Dendritic cell treated with granulocyte-macrophage colony-stimulating factor and Interleukin-4, amounts not matched to agents 40 ng/mL and 50 ng/mL, for 4 days (primary cell): ENCODE measurements around the gene AEBP1.

Experiments
- H3K27ac Mint-ChIP-seq: one replicate; pipeline ENCODE4 v1.8.0; 2022; ENCODE audit warnings: mild to moderate bottlenecking, mixed read lengths
- H3K27me3 Mint-ChIP-seq: one replicate; pipeline ENCODE4 v1.8.0; 2022; ENCODE audit warnings: mild to moderate bottlenecking, mixed read lengths
- H3K36me3 Mint-ChIP-seq: one replicate; pipeline ENCODE4 v1.8.0; 2022; ENCODE audit warnings: low read depth, mixed read lengths
- H3K4me1 Mint-ChIP-seq: one replicate; pipeline ENCODE4 v1.8.0; 2022; ENCODE audit warnings: low read depth, mixed read lengths
- H3K4me3 Mint-ChIP-seq: one replicate; pipeline ENCODE4 v1.8.0; 2022; ENCODE audit warnings: mild to moderate bottlenecking, moderate library complexity, mixed read lengths
- H3K9me3 Mint-ChIP-seq: one replicate; pipeline ENCODE4 v1.8.0; 2022; ENCODE audit warnings: mixed read lengths
- intact Hi-C: fragments of 100-400 bp; cut with micrococcal nuclease; formaldehyde crosslinking; loops from one replicate; pipeline ENCODE4 v1.15.0; 2022

The AEBP1 gene

DNA sequence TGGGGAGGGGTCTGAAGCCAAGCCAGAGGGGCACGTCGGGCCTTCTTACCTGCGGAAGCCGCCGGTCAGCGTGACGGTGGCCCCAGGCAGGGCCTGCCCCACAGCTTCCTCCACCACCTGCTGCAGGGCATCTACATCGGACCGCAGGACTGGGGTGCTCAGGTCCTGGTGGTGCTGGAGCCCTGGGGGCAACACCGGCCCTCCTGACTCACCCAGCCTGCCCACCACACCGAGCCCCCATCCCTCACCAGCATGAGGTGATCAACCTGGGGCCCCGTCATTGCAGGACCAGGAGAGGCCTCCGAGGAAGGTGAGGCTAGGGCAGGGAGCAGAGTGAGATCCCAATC lies 29.8 kb upstream of the AEBP1 start:
- H3K27ac Mint-ChIP-seq, result peak overlapping the region; percentile 93
- no peaks in the 10 kb centered on the region for H3K9me3 Mint-ChIP-seq
- H3K4me3 Mint-ChIP-seq, result peak overlapping the region; percentile 70
- intact Hi-C loops, result loop anchor here (5.0 kb wide), 1 partner anchor 403 kb away; no protein-coding TSS in a partner anchor
- no peaks in the 10 kb centered on the region for H3K27me3 Mint-ChIP-seq
- H3K36me3 Mint-ChIP-seq, result peaks cover 75% of the 10 kb centered on the region
- H3K4me1 Mint-ChIP-seq, result peaks cover 61% of the 10 kb centered on the region

DNA sequence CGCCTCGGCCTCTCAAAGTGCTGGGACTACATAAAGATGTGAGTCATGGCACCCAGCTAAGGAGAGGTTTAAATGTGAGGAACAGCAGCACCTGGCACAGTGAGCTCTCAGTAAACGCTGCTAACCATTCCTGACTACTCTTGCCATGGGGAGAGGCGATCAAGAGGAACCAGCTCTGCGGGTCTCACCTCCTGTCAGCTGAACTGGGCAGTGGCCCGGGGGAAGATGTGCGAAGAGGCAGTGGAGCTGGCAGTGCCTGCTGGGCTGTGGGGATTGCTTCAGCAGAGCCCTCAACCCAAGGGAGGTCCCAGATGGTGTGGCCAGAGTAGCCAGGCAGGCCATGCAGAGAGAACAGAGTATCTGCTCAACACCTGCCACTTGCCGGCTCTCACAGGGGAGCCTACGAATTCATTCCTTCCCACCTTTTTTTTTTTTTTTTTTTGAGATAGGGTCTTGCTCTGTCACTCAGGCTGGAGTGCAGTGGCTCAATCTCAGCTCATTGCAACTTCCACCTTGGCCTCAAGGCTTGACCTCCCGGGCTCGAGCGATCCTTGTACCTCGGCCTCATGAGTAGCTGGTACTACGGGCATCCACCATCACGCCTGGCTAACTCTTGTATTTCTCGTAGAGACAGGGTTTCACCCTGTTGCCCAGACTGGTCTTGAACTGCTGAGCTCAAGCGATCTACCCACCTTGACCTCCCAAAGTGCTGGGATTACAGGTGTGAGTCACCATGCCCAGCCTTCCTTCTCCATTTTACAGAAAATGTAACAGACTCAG lies 28.7 kb upstream of the AEBP1 start:
- no peak overlapping the region for H3K4me3 Mint-ChIP-seq
- intact Hi-C loops, result no loop called here
- no peaks in the 10 kb centered on the region for H3K9me3 Mint-ChIP-seq
- H3K36me3 Mint-ChIP-seq, result peaks cover 87% of the 10 kb centered on the region
- H3K27ac Mint-ChIP-seq, result peak overlapping the region; percentile 93
- peaks cover 71% of the 10 kb centered on the region for H3K4me1 Mint-ChIP-seq
- H3K27me3 Mint-ChIP-seq, result no peaks in the 10 kb centered on the region

DNA sequence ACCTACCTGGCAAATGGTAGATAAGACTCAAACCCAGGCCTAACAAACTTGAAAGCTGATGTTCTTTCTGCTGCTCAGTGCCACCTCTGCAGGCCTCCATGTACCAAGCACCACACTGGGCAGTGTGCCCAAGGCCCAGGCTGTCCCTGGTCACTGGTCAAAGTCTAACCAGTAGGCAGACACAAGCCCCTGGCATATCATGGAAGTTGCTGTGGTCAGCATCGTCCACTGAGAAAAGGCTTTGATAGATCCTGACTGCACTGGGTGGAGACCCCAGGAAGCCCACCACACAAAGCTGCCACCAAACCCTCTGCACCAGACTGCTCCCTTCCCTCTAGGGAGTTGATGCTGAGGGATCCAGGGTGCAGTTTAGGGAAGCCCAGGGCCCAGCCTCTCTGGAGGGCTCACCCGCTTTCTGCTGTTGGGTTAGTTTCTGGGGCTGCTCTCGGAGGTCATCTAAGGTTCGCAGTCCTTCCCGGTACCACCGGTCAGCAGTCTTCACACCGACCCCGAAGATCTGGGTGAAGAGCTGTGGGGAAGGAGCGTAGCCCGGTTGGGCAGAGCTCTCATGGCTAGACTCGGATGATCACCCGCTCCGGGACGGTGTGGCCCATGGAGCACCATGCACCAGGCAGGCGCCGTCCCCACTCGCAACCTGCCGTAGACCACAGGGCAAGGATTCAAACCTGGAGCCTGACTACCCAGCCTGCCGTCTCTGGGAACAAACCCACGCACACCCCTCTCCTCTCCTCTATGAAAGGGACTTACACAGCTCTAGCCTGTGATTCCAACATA lies 27.8 kb upstream of the AEBP1 start:
- H3K27me3 Mint-ChIP-seq, result no peaks in the 10 kb centered on the region
- H3K36me3 Mint-ChIP-seq, result peaks cover 95% of the 10 kb centered on the region
- H3K4me1 Mint-ChIP-seq, result peaks cover 76% of the 10 kb centered on the region
- no peak overlapping the region for H3K4me3 Mint-ChIP-seq
- intact Hi-C loops, result no loop called here
- no peaks in the 10 kb centered on the region for H3K9me3 Mint-ChIP-seq
- no peak overlapping the region for H3K27ac Mint-ChIP-seq

DNA sequence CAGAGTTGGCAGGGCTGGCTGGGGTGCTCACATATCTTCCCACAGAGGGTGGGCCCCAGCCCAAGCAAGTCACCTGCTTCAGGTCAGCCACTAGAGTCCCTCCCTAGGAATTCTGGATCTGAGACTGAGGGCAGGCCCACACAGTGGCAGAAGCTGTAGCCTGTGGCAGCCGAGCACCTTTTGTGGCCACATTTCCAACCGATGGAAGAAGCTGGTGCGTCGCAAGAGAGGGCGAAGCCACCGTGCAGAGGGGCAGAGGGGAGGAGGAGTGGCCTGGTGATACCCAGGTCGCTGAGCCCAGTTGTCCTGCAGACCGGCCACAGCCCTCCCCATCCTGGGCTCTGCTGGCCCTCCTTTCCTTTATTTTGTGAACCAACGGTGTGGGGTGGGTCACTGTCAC lies 27.1 kb upstream of the AEBP1 start:
- H3K9me3 Mint-ChIP-seq, result no peaks in the 10 kb centered on the region
- H3K27me3 Mint-ChIP-seq, result no peaks in the 10 kb centered on the region
- no peak overlapping the region for H3K4me3 Mint-ChIP-seq
- peaks cover 95% of the 10 kb centered on the region for H3K36me3 Mint-ChIP-seq
- H3K4me1 Mint-ChIP-seq, result peaks cover 76% of the 10 kb centered on the region
- no peak overlapping the region for H3K27ac Mint-ChIP-seq
- intact Hi-C loops, result no loop called here

DNA sequence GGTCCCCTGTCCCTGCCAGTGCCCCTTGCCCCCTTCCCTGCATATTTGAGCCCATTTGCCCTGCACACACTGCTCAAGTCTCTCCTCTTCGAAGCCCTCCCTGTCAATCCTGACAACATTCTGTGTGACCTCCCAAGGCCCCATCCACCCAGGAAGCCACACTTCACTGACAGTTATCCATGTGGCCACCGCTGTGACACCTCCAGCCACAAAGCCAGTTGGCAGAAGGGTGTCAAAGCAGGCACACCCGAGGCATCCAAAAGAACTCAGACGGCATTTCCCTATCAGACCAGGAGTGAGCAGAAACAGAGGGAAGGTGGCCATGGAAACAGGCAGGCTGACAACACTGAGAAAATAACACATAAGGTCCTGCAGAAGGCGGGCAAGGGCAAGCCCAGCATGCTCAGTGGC lies 26.5 kb upstream of the AEBP1 start:
- Mint-ChIP-seq H3K9me3 (no peaks in the 10 kb centered on the region), H3K36me3 (peaks cover 90% of the 10 kb centered on the region), H3K4me1 (peaks cover 70% of the 10 kb centered on the region), H3K4me3 (no peak overlapping the region), H3K27ac (no peak overlapping the region), H3K27me3 (no peaks in the 10 kb centered on the region)
- intact Hi-C loops, result no loop called here

DNA sequence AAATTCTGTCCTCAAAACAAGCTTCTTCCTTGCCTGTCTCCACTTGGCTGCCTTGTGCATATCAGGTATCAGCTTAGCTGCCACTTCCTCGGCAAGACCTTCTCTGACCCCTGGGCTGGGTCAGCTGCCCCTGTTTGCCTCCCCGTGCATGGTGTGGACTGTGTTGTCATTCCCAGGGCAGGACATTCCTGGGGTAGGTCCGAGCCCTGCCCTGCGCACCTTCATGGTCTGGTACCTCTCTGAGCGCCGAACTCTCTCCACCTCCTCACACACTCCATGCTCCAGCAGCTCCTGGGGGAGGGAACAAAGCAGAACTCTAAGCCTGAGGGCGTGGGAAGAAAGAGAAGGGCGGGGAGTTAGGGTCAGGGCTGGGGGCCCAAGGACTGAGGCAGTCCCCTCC lies 25.6 kb upstream of the AEBP1 start:
- intact Hi-C loops, result no loop called here
- H3K27ac Mint-ChIP-seq, result peak overlapping the region; percentile 35
- H3K27me3 Mint-ChIP-seq, result no peaks in the 10 kb centered on the region
- H3K36me3 Mint-ChIP-seq, result peaks cover 82% of the 10 kb centered on the region
- H3K9me3 Mint-ChIP-seq, result no peaks in the 10 kb centered on the region
- H3K4me1 Mint-ChIP-seq, result peaks cover 62% of the 10 kb centered on the region
- no peak overlapping the region for H3K4me3 Mint-ChIP-seq

DNA sequence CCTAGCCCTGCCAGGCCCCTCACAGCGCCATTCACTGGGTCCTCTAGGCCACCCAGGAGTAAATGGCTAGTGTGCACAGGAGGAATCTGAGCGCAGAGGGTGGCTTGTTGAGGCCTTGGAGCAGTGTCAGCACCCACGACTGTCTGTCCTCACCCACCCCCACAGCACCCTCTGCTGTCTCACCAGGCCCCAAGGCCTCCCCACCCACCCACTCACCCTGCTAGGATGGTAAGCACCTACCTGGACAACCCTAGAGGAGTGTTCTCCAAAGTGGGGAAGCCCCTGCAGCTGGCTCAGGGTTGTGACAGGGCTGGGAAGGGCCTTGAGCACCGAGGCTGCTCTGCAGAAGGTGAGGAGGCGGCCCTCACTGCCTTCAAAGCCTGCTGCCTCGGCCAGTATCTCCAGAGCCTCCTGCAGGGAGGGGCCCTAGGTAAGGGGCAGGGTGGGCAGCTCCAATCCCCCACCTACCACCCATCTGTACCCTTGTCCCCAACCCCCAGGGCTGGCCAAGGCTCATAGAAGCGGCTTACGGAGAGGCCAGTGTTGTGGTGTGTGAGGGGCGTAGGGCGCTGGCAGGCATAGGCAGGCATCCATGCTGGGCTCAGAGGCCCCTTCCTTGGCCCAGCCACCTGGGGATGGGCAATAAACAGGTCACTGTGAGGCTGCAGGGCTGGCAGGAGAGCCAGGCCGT lies 24.7 kb upstream of the AEBP1 start:
- Mint-ChIP-seq H3K4me1 (peaks cover 52% of the 10 kb centered on the region), H3K27ac (no peak overlapping the region), H3K4me3 (no peak overlapping the region), H3K9me3 (no peaks in the 10 kb centered on the region), H3K27me3 (peaks cover 3% of the 10 kb centered on the region), H3K36me3 (peaks cover 72% of the 10 kb centered on the region)
- intact Hi-C loops, result loop anchor here (5.0 kb wide), 1 partner anchor 32 kb away; no protein-coding TSS in a partner anchor

DNA sequence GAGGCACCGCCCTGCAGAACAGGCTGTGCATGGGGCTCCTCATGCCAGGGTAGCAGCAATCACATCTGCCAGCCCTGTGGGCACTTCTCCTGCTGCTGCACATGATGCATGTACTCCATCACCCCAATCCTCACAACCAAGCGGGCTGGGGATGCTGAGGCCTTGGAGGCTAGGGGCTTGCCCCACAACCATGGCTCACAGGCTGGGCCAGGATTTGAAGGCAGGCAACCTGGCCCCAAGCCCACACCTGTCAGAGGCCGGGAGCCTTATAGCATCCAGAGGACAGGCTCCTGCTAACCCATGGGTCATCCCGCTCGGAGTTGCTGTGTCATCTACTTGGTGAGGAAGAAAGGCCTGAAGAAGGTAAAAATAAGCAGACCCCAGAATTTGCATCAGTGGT lies 24.0 kb upstream of the AEBP1 start:
- Mint-ChIP-seq H3K36me3 (peaks cover 67% of the 10 kb centered on the region), H3K27me3 (peaks cover 3% of the 10 kb centered on the region), H3K9me3 (no peaks in the 10 kb centered on the region), H3K27ac (no peak overlapping the region), H3K4me3 (no peak overlapping the region), H3K4me1 (peaks cover 46% of the 10 kb centered on the region)
- intact Hi-C loops, result loop anchor here (5.0 kb wide), 1 partner anchor 33 kb away; no protein-coding TSS in a partner anchor

DNA sequence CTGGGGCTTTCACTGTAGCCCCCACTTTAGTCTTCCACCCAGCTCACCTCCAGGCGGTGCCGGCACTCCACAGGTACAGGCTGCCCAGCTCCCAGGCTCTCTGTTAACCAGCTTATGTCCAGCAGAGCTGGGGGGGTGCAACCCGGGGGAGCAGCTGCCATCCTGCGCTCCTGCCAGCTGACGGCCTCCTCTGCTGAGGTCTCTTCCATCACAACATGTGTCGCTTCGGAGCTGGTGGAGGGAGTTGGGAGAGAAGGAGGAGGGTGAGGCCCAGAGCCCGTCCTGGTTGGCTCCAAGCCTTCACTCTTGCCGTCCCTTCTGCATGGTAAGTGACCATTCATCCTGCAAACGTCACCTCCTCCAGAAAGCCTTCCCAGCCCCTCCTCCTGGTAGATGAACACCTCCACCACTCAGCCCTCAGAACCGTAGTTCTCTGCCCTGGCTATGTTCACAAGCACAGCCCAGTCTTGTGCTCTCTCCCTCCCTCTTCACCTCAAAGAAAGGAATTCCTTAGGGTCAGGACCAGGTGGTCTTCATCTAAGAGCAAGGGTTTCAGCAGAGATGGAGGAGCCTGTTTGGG lies 23.4 kb upstream of the AEBP1 start:
- intact Hi-C loops, result loop anchor here (5.0 kb wide), 1 partner anchor 33 kb away; no protein-coding TSS in a partner anchor
- H3K36me3 Mint-ChIP-seq, result peaks cover 60% of the 10 kb centered on the region
- peaks cover 39% of the 10 kb centered on the region for H3K4me1 Mint-ChIP-seq
- no peaks in the 10 kb centered on the region for H3K9me3 Mint-ChIP-seq
- H3K27me3 Mint-ChIP-seq, result peaks cover 3% of the 10 kb centered on the region
- H3K4me3 Mint-ChIP-seq, result peak overlapping the region; percentile 81
- peak overlapping the region; percentile 90 for H3K27ac Mint-ChIP-seq

DNA sequence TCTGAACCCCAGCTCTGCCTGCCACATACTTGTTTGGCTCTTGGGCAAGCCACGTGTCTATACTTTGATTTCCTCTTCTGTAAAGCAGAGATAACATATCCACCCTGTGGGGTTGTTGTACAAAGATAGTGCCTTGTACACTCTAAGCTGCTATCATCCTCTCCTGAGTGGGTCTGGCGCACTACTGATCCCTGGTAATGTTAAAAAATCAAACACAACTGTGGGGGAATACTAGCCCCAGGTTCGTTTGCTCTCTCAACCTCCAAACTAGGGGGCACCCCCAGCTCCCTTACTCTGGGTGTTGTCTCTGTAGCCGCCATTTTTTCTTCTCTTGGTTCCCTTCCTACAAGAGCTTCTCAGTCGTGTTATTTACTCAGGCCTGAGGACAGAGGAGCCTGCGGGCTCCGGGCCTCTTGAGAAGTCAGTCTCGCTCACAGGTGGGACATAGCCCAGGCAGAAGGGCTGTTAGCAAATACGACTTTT lies 22.8 kb upstream of the AEBP1 start:
- Mint-ChIP-seq H3K9me3 (no peaks in the 10 kb centered on the region), H3K4me3 (peak overlapping the region; percentile 81), H3K36me3 (peaks cover 55% of the 10 kb centered on the region), H3K4me1 (peaks cover 35% of the 10 kb centered on the region), H3K27me3 (peaks cover 3% of the 10 kb centered on the region), H3K27ac (peak overlapping the region; percentile 90)
- intact Hi-C loops, result loop anchor here (5.0 kb wide), 1 partner anchor 34 kb away; no protein-coding TSS in a partner anchor

DNA sequence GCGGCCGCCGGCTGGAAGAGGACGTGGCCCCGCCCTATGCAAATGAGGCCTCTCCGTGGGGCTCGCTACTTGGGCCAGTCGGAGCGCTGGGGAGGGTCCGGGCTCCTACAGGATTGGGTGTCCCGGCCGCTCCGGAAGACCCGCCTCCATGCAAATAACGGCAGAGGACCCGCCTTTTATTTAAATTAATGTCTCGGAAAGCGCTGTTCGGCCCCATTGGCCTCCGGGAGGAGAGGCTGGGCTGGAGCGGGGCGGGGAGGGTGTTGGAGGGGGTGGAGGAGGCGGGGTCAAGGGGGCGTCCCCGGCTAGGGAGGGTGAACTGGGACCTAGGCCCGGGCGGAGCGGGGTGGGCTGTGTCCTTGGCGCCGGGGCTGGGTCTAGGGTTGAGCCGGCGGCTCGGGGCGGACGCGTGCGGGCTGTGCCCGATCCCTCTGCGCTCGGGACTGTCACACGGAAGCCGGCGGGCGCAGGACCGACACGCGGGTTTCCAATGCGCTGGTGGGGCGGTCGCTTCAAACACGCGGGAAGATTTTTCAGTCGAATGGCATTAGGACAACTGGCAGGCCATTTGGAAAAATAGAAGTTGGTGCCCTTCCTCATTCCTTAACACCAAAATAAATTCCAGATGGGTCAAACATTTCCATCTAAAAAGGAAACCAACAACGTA lies 21.5 kb upstream of the AEBP1 start:
- peak overlapping the region; percentile 90 for H3K27ac Mint-ChIP-seq
- peak overlapping the region; percentile 84 for H3K4me3 Mint-ChIP-seq
- H3K27me3 Mint-ChIP-seq, result peaks cover 3% of the 10 kb centered on the region
- H3K36me3 Mint-ChIP-seq, result peaks cover 41% of the 10 kb centered on the region
- intact Hi-C loops, result loop anchor here (1.0 to 5.0 kb wide), 4 partner anchors 9 to 118 kb away; partner anchors contain the start of genes POLD2 and YKT6
- peaks cover 30% of the 10 kb centered on the region for H3K4me1 Mint-ChIP-seq
- H3K9me3 Mint-ChIP-seq, result no peaks in the 10 kb centered on the region

DNA sequence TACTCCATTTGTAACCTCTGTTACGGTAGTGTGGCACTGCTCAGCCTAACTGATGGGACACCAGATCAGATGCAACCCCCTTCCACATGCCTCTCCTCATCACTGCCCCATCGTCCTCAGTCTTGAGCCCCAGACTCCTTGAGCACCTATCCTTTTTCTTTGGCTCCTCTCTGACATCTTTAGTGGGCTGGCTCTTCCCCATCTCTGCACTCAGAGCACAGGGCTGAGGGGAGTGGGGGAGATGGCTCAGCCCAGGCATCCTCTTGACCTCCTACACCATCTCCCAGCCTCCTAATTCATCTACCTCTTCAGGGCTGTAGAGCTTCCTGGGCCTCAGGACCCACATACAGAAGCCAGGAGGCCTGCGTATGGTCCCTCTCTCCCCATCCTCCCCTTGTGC lies 20.3 kb upstream of the AEBP1 start:
- Mint-ChIP-seq H3K27me3 (peaks cover 3% of the 10 kb centered on the region), H3K4me3 (no peak overlapping the region), H3K4me1 (peaks cover 25% of the 10 kb centered on the region), H3K9me3 (no peaks in the 10 kb centered on the region), H3K27ac (peak overlapping the region; percentile 1), H3K36me3 (peaks cover 30% of the 10 kb centered on the region)
- intact Hi-C loops, result loop anchor here (5.0 kb wide), 1 partner anchor 36 kb away; no protein-coding TSS in a partner anchor

DNA sequence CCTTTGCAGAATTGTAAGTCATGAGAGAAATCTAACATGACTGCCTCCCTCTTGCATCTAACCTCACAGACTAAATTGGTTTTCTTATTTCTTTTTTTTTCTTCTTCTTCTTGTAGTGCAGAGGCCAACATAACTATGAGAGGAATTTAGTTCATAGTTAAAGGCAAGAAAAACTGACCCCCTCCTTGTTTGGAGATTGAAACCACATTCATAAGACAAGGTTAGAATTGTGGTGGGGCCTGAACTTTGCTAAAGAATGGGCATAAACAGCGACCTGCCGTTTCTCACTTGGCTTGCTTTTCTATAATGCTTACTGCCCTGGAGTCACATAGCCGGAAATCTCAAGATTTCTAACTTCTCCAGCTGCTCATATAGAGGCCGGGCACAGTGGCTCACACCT lies 19.4 kb upstream of the AEBP1 start:
- Mint-ChIP-seq H3K9me3 (no peaks in the 10 kb centered on the region), H3K4me1 (peaks cover 22% of the 10 kb centered on the region), H3K27me3 (peaks cover 3% of the 10 kb centered on the region), H3K36me3 (peaks cover 21% of the 10 kb centered on the region), H3K4me3 (no peak overlapping the region), H3K27ac (no peak overlapping the region)
- intact Hi-C loops, result loop anchor here (5.0 kb wide), 1 partner anchor 37 kb away; no protein-coding TSS in a partner anchor
